Measurements from ENCODE around the gene FBH1.
A peak's percentile ranks its signal among the peaks of the same experiment; 100 is the strongest.
"Not testable (repeated sequence)": the region's sequence is repeated elsewhere in the genome, so short reads cannot be mapped to it uniquely, and the experiment has no call there.

Gene FBH1

DNA sequence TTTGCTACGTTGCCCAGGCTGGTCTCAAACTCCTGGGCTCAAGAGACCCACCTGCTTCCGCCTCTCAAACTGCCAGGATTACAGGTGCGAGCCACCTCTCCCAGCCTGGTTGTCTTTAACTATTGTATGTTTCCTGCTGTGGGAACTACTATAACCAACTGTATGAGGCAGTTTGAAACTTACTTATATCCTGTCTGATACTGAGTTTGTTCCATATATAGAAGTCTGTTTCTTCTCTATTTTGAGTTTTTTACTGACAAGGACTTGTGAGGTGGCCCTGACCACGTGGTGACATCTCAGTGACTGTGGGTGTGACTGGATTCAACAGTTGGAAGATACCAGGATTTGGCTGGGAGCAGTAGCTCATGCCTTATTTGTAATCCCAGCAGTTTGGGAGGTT, 14.2 kb downstream of the FBH1 start:
- DNase-seq (ENCODE audit: low read depth): no peak

DNA sequence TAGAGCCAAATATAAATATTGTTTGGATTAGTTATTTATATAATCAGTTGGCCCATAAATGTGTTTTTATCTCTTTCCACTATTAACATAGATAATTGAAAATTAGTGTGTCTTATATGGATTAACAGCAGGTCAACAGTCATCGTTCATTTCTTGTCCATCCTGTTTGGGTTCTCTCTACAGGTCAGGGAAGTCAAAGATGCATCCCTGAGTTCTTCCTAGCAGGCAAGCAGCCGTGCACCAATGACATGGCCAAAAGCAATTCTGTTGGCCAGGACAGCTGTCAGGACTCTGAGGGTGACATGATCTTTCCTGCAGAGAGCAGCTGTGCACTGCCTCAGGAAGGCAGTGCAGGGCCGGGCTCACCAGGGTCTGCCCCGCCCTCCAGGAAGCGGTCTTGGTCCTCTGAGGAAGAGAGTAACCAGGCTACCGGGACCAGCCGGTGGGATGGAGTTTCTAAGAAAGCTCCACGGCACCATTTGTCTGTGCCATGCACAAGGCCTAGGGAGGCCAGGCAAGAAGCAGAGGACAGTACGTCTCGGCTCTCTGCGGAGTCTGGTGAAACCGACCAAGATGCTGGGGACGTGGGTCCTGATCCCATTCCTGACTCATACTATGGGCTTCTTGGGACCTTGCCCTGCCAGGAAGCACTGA, 15.9 kb downstream of the FBH1 start:
- DNase-seq (ENCODE audit: low read depth): no peak

DNA sequence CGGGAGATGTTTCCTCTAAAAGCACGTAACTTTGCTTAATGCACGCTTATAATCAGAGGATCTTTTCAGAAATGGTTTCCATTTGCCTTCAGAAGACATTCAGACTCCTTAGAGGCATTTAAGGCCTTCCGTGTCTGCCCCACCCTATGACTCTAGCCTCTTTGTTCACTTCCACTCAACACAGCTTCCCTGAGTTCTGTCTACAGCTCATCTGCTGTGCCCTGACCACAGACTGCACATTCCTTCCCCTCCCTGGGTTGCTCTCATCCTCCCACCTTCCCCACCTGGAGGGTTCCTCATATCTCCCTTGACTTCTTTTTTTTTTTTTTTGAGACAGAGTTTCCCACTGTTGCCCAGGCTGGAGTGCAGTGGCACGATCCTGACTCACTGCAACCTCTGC, 16.6 kb downstream of the FBH1 start:
- no peak for DNase-seq (ENCODE audit: low read depth)

DNA sequence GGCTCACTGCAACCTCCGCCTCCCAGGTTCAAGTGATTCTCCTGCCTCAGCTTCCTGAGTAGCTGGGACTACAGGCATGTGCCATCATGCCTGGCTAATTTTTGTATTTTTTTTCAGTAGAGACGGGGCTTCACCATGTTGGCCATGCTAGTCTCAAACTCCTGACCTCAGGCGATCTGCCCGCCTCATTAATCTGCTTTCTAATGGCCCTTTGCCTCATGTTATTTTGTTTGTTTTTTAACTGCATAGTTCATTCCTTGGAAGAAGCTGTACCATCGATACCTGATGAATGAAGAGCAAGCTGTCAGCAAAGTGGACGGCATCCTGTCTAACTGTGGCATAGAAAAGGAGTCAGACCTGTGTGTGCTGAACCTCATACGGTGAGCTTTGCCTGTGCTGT, 18.6 kb downstream of the FBH1 start:
- not testable (repeated sequence) for DNase-seq (ENCODE audit: low read depth)

DNA sequence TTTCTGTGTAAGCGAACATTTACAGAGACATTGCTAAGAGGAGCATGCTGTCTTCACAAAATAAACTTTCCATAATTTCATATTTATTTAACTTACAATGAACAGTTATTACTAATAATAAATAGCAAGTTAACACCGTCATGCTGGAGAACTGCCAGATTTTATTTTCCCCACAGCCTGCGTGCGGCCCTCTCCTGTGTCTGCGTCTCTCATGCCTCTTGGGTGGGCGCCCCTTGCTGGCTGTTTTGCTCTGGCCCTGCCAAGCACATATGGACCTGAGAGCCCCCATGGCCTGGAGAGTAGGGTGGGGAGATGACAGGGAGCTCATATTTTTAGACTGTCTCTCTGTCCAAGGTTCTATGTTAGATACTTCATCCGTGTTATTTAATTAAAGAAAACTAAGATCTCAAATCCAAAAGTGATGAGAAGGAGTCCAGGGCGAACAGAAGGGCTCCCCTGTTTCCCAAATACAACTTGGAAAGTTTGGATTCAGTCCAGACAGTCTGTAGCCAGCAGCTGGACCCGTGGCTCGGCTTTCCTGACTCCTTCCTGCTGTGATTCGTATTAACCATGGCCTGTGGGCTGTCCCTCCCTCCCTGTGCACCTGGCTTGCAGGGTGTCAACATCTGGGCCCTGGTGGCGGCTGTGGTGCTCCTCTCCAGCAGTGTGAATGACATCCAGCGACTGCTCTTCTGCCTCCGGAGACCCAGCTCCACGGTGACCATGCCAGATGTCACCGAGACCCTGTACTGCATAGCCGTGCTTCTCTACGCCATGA, 20.5 kb downstream of the FBH1 start:
- no peak for DNase-seq (ENCODE audit: low read depth)

DNA sequence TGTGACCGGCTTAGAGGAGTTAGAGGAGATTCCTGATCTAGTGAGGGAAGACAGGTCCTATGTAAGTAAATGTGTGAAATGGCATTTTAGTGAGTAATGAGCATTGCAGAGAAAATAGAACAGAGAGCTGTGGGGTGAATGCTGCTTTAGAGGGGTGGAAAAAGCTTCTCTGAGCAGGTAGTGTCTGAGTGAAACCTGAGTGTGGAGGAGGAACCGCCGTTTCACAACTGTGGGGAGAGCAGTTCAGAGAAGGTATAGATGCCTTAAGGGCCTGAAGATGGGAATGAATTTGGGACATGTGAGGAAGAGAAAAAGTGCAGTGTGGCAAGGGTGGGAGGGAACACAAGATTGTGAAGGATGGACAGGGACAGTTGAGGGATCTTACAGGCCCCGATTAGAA, 21.6 kb downstream of the FBH1 start:
- no peak for DNase-seq (ENCODE audit: low read depth)

DNA sequence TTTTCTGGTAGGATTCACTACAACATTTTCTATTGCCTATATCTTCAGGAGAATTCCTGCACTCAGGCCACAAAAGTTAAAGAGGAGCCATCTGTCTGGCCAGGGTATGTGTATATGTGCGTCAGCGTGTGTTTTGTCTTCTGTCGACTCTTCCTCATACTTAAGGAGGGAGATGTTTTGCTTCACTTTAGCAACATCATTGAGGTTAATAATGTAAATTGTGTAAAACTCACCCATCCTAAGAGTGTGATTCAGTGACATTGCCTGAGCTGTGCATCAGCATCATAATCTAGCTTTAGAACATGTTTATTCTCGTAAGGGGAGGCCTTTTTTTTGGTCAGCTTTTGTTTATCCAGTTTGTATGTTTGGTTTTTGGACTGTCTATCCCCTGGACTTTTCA, 23.7 kb downstream of the FBH1 start:
- DNase-seq (ENCODE audit: low read depth): no peak

DNA sequence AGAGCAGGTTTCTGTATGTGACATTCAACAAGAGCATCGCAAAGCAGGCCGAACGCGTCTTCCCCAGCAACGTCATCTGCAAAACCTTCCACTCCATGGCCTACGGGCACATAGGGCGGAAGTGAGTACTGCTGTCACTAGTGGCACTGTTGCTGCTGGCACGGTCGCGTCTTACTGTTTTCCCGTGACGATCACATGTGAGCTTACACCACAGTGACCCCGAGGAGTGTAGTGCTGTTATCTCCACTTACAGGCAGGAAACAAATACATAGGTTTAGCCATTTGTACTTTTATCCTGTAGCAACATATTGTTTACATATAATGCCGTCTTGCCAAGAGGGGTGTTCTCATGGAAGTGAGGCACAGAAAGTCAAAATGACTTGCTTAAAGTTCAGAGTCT, 25.4 kb downstream of the FBH1 start:
- DNase-seq (ENCODE audit: low read depth): no peak

DNA sequence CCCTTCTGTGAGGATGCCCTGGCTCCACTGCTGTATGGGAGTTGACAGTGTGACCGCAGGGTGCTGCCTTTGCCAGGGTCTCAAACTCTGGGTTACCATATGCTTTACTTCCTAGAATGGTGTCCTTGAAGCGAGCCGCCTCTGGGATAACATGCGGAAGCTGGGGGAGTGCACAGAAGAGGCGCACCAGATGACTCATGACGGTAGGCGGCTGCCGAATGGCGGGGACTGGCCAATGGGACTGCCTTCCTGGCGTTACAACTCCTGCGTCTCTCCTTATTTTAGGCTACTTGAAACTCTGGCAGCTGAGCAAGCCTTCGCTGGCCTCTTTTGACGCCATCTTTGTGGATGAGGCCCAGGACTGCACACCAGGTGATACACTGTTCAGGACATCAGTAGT, 27.3 kb downstream of the FBH1 start:
- no peak for DNase-seq (ENCODE audit: low read depth)

DNA sequence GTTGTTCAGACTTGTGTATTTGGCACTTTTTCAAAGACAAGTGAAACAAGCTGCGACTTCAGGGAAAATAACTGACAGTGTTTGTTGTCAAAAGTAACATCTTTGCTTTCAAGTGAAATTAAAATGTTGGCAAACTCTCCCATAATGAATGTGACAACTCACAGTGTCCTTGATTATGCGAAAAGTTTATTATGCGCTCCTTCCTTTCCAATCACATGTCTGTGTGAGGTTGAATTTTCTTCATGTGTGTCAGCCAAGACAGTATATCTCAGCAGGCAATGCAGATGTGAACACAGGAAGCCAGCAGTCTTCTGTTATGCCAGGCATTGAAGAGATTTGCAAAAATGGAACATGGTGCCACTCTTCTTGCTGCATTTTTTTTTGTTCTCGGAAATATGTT, 28.7 kb downstream of the FBH1 start:
- no peak for DNase-seq (ENCODE audit: low read depth)

DNA sequence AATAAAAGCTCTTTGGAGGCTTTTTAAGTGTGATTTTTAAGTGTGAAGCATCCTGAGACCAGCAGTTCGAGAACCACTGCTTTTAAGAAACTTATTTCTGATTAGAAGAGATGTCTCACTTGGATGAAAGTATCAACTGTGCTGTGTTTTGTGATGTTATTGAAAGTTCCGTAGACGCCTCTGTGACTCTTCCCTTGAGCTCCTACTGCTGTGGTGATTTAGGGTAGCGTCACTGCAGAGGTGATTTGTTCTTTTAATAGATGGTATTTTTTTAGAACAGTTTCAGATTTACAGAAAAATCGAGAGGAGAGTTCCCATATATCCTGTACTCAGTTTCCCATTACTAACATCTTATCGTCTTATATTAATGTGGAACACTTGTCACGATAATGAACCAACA, 29.5 kb downstream of the FBH1 start:
- DNase-seq (ENCODE audit: low read depth): no peak

DNA sequence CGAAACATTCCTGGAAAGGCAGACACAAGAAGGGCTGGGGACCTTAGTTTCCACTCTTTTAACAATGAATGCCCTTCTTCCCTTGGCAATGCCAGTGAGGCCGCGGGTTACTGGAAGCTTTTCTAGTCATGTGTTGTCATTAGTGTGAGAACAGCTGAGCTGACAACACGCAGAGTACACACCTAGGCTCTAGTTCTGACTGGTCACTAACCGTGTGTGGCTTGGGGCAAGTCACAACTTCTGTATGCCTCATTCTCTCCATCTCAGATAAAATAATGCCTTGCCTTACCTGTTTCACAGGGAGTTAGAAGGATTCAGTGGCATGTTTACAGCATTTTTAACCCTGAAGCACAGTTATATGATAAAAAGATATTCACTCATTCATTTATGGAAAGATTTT, 31.7 kb downstream of the FBH1 start:
- no peak for DNase-seq (ENCODE audit: low read depth)

DNA sequence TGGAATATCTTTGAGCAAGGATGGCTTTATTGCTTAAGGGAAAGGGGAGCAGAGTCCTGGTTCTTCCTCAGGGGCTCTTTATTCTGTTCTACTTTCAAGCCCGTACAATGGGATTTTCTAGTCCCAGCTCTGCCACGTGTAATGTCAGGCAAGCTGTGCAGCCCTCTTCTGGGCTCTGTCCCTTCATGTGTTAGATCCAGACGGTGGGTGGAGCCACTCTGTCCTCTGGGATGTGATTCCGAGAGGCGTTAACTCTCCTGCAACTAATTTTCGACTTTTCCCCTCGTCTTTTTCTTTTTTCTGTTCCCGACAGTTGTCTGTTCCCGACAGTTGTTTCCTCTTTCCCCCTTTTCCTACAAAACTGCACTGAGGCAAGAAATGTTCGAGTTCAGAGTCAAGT, 34.8 kb downstream of the FBH1 start:
- DNase-seq (ENCODE audit: low read depth): no peak

DNA sequence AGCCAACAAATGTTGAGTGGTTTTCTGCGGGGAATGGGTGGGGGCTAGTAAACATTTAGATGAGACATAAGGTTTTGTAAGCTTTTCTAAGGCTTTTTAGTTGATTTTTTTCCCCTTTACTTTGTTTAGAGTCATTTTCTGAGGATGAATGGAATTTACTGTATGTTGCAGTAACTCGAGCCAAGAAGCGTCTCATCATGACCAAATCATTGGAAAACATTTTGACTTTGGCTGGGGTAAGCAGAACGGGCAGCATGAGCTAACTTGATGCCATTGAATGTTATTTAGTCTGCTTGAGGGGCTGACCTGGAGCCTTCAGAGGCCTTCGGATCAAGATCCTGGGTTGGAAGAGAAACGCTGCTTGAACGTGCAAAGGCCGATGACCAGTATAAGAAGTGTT, 37.3 kb downstream of the FBH1 start:
- DNase-seq (ENCODE audit: low read depth): peak; percentile 81

DNA sequence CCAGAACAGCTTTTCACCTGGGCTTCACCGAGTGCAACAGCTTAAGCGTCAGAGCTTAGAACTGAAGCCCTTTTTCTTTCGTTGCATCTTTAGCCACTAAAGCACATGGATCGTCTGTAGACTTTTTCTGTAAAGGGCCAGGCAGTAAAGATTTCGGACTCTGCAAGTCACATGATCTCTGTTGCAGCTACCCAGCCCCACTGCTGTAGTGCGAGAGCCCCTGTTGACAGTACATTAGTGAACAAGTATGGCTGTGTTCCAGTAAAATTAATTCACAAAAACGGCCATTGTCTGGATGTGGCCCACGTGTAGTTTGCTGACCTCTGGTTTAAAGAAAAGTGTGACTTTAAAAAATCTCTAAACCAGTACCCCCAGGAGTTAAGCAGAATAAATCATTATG, 39.4 kb downstream of the FBH1 start:
- no peak for DNase-seq (ENCODE audit: low read depth)

DNA sequence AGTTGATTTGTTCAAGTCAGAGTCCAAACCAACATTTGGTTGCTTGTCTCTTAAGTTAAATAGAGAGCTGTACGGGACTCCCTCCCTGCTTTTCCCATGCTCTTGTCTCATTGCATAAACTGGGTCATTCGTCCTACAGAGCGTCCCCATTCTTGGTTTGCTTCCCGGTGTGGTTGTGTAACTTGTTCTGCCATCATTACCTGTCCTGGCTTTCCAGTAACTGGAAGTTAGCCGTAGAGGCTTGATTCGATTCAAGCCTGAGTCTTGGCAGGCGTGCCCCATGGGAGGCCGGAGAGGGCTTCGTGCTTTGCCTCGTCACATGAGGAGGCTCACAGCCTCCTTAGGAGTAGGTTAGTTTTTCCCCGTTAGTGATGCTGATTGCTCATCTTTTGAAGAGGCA, 40.2 kb downstream of the FBH1 start:
- no peak for DNase-seq (ENCODE audit: low read depth)

DNA sequence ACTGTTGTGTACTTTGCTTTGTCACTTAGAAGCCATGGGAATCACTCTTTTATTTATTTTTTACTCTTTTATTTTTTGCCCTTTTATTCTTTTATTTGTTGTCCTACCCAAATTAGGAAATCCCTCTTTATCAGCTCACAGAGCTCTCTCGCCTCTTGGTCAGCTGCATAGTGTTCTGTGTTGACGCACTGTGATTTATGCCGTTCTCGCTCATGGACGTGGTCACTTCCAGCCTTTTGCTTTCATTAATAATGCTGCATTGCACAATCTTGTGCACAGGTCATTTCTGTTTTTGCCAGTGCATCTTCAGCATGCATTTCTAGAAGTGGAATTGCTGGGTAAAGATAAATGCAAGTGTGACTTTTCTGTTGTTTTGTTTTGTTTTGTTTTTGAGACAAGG, 42.3 kb downstream of the FBH1 start:
- peak; percentile 38 for DNase-seq (ENCODE audit: low read depth)

DNA sequence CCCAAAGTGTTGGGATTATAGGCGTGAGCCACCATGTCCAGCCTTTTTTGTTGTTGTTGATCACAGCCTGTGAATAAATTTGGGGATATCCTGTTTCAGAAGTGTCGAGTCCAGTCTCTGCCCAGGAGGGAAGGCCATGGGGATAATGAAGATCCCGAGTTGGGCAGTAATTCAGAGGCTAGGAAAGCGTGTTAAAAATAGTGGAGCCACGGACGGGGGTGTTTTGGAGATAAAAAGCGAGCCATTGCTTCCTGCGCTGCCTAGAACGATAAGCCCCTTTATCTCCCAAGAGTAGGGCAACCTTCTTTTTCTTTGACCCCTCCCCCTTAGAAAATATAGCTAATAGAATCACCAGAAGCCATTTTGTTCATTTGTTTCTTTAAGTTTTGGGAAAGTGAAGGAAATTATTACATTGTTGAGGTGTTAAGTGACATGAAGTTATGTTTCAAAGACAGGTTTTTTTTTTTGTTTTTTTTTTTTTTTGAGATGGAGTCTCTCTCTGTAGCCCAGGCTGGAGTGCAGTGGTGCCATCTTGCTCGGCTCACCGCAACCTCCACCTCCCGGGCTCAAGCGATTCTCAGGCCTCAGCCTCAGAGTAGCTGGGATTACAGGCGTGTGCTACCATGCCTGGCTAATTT, 44.0 kb downstream of the FBH1 start:
- DNase-seq (ENCODE audit: low read depth): no peak

DNA sequence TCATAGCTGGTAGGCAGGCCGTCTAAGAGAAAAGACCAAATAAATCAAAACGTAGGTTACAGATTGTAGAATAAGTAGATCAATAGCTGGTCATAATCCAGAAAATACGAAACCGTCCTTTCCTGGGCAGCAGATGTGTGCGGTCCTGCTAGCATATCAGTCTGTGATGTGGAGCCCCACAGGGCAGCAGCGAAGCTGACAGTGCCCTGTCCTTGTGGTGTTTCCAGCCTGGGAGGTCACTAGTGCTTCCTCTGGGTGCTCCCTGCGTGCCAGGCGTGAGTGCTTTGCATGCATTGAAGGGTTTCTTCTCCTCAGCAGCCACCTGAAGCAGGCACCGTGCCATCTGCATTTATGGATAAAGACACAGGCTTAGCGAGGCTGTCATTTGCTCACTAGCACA, 45.6 kb downstream of the FBH1 start:
- DNase-seq (ENCODE audit: low read depth): no peak

DNA sequence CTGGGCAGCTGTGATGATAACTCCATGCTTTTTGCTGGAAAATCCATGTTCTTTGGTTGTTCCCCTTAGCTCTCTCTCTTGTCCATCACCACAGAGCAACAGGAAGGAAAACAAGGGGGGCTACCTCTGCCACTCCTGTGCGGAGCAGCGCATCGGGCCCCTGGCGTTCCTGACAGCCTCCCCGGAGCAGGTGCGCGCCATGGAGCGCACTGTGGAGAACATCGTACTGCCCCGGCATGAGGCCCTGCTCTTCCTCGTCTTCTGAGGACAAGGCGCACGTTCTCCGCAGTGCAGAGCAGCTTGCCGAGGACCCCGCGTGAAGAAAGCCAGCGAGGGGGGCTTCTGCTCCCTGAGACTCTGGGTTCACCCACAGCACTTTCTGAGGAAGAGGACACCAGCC, 47.0 kb downstream of the FBH1 start:
- no peak for DNase-seq (ENCODE audit: low read depth)

DNA sequence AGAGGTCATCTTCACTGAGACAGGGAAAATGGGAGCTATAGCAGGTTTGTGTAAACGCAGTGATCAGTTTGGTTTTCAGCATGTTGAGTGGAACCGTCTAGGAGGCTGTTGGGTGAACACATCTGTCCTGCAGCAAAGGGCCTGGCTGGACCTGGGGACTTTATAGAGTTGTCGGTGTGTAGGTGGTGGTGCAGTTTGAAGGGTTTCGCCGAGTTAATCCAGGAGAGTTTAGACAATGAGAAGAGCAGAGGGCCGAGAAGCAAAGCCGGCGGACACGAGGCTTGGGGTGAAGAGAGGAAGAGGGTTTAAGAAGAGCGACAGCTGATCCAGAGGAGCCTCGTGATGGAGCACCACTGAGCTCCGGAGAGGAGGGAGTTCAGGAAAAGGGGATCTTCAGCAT, 48.2 kb downstream of the FBH1 start:
- no peak for DNase-seq (ENCODE audit: low read depth)

DNA sequence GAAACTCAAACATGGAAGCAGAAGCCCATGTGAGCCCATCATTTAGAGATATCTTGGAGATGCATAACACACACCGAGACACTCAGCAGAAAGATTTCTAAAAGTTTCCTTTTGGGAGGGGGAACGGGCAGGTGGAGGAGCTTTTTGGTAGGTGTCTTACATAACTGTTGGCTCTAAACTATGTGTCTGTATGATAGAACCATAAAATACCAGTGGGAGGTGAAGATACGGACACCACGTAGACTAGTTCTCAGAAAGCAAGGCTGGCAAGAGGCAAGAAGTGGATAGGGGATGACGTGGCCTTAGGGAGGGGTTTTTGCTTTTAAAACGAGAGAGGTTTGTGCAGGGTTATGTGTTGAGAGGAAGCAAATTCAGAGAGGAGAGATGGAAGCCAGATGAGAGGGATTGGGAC, 50.8 kb downstream of the FBH1 start:
- no peak for DNase-seq (ENCODE audit: low read depth)

DNA sequence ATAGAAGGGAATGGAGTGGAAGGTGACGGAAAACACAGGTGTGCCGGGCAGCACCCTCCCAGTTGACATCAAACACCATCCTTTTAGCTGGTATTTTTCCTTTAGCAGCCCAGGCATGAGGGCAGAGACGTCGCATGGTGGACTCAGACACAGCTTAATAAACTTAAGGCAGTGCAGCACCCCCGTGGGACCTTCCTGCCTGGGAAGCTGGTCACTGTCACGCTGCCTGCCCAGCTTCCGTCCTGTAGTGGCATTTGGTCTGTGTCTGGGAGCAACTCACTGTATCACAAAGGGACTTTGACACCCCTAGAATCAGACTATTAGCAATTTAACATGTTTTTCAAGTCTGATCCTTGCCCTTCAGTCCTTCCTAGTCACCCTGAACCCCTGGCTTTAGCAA, 51.5 kb downstream of the FBH1 start:
- DNase-seq (ENCODE audit: low read depth): no peak

DNA sequence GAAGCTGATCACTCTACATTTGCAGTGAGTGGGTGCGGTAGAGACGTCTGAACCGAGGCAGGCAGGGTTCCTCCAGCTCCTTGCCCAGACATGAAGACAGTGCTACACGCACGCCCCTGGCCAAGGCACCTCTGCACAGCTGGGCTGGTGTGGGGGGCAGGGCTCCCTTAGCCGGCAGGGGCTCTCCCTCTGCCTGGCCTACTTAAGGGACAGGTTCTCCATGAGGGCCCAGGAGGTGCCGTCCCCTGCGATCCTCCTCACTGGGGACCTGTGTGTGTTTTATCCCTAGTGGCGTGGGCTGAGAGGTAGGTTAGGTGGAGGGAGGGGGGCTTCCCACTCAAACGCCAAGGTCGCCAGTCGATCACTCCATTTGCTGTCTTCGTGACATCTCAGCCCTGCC, 52.0 kb downstream of the FBH1 start:
- no peak for DNase-seq (ENCODE audit: low read depth)
